GM12875 (cell line): Measurements from ENCODE around the gene RASAL3.

Experiments used
- H3K4me3 ChIP-seq: one replicate; pipeline ENCODE4 v1.5.1; 2011; ENCODE audit warnings: low read depth, low read length, control low read depth
- CTCF ChIP-seq: IDR thresholded peaks from 2 replicates; pipeline ENCODE4 v1.5.1; 2011; ENCODE audit warnings: low read depth, mild to moderate bottlenecking, control low read depth, inconsistent platforms, low read length, moderate library complexity, borderline replicate concordance; ENCODE audit not compliant: insufficient read depth

The RASAL3 gene

GRCh38 chr19:15456871-15457700 is 7.3 kb downstream of the RASAL3 start:
- no peak overlapping the region for H3K4me3 ChIP-seq
- no peak for TF ChIP-seq CTCF

GRCh38 chr19:15456441-15456840 is 7.9 kb downstream of the RASAL3 start:
- no peak for TF ChIP-seq CTCF
- H3K4me3 ChIP-seq, result no peak overlapping the region

DNA sequence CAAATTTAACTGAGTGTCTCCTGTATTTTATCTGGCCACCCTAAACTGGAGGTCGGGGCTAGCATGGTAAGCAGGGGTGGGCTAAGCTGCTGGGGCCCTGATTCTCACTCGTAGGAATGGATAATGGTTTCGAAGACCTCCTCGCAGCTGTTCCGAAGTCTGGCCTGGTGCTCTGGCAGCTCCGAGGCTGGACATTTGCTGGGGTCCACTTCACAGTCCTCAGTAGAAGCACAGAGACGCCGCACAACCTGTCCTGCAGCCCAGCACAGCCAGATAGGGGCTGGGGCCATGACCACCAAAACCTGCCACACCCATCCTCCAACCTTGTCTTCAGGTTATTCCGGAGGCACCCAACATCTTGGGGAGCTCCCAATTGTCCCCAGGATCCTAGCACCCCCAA is 8.3 kb downstream of the RASAL3 start:
- TF ChIP-seq CTCF, result no peak
- H3K4me3 ChIP-seq, result no peak overlapping the region

- TF ChIP-seq CTCF, result no peak
- H3K4me3 ChIP-seq, result no peak overlapping the region
These were observed 10.2 kb downstream of the RASAL3 start for GRCh38 chr19:15453906-15454860.

GRCh38 chr19:15453091-15453578 is 11.2 kb downstream of the RASAL3 start:
- TF ChIP-seq CTCF, result no peak
- no peak overlapping the region for H3K4me3 ChIP-seq

DNA sequence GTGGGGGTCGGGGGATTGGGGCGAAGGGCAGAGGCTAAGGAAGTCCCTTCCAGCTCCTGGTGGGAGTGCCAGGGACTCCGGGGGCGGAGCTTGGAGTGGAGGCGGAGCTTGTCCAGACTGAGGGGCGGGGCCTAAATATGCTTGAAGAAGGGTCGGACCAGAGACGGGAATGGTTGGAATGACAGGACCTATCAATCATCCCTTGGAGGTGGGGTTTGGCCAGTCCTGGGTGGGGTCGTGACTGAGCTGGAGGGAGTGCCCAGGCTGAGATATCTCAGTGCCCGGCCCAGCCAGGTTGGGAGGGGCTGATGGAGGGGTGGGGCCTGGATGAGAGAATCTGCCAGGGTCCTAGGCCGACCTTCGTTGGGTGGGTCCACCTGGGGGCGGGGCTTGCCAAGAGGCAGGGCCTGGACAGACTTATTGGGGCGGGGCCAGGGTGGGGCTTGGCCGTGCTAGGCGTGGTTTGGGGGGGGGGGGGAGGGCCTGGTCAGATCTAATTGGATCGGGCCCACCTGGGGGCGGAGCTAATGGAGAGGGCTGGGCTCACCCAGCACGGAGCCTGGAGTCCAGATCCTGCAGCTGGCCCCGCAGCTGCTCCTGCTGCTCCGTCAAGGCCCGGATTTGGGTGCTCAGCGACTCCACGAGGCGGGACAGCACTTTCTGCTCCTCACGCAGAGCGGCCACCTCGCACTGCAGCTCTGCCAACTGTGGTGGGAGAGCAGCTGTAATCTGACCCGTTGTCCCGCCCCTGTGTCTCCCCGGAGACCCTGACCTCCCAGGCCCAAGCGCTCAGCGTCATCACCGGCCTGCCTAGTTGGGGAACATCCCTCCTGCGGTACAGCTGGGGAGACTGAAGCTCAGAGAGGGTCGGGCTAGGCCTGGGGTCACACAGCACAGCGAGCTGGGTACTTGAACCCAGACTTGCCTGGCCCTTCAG is 12.0 kb downstream of the RASAL3 start:
- no peak overlapping the region for H3K4me3 ChIP-seq
- TF ChIP-seq CTCF, result no peak
